ENCODE data around the gene GDPD3. TPM values are rescaled to one million over a fixed set of nuclear protein-coding genes. Genes with fewer than 3 reads are reported as not detected.

GDPD3 gene
- total RNA-seq, 2 experiments from 2014 or later, result 4.5 to 5.7 TPM

- peaks cover 11% of the 10 kb centered on the region for H3K36me3 Mint-ChIP-seq (ENCODE audit: low read depth)
- ATAC-seq, result no peak
- POLR2A ChIA-PET, result interaction anchor here (0.7 to 1.0 kb wide), 2 partner anchors 8 to 34 kb away, joined by 3 to 4 read pairs; no protein-coding TSS in a partner anchor
- CTCF ChIA-PET, result interaction anchor here (3.1 to 5.7 kb wide), 2 partner anchors 18 to 19 kb away, joined by 15 to 36 read pairs; partner anchors contain the start of gene TBX6
- TF ChIP-seq CTCF (IDR thresholded peaks at IDR 0.05), result no peak
- DNase-seq, result no peak
- no peak overlapping the region for H3K27ac Mint-ChIP-seq
- intact Hi-C loops (cut with micrococcal nuclease), result no loop called here
- no peaks in the 10 kb centered on the region for H3K9me3 Mint-ChIP-seq
- no peaks in the 10 kb centered on the region for H3K27me3 Mint-ChIP-seq
- peaks cover 6% of the 10 kb centered on the region for H3K4me1 Mint-ChIP-seq (ENCODE audit: low read depth)
- H3K4me3 Mint-ChIP-seq, result no peak overlapping the region
These were observed 2.7 kb downstream of the GDPD3 start for GRCh38 chr16:30110661-30111060.

DNA sequence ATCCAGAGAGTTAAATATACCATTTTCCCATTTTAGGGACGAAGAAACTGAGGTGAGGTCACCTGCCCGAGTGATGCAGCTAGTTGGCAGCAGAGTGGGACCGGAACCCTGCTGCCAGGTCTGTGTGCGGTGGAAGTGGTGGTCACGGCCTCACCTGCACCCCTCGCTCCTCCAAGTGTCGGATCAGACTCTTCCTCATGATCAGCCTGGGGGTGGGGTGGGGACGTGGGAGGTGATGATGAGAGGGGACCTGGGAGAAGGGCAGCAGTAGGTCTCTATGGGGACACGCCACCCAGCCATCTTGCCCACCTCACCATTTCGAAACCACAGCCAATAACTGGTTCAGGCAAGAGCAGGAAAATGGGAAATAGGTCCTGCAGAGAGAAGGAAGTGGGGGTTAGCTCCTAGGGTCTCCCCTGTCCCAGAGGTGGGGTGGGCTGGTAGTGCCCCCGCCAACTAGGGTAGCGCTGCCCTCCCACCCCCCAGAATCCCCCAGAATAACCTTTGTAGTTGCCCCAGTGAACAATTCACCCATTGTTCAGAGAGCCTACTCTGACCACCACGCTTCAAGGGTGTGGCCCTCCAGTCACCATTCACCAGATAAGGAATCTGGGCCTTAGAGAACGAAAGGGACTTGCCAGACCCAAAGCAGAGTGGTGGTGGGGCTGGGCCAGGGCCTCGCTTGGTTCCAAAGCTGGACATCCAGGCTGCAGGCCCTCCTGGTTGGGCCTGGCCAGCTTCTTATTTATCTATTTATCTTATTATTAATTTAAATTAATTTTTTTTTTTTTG, 5.1 kb downstream of the GDPD3 start:
- POLR2A ChIA-PET, result no interaction called here
- Mint-ChIP-seq H3K9me3 (no peaks in the 10 kb centered on the region), H3K4me1 (ENCODE audit: low read depth) (no peaks in the 10 kb centered on the region), H3K27me3 (no peaks in the 10 kb centered on the region), H3K4me3 (no peak overlapping the region), H3K27ac (no peak overlapping the region), H3K36me3 (ENCODE audit: low read depth) (peaks cover 16% of the 10 kb centered on the region)
- CTCF ChIA-PET, result interaction anchor here (1.1 kb wide), 1 partner anchor 35 kb away, joined by 3 read pairs; no protein-coding TSS in a partner anchor
- intact Hi-C loops (cut with micrococcal nuclease), result no loop called here
- TF ChIP-seq CTCF (IDR thresholded peaks at IDR 0.05), result no peak
- ATAC-seq, result no peak
- DNase-seq, result no peak

DNA sequence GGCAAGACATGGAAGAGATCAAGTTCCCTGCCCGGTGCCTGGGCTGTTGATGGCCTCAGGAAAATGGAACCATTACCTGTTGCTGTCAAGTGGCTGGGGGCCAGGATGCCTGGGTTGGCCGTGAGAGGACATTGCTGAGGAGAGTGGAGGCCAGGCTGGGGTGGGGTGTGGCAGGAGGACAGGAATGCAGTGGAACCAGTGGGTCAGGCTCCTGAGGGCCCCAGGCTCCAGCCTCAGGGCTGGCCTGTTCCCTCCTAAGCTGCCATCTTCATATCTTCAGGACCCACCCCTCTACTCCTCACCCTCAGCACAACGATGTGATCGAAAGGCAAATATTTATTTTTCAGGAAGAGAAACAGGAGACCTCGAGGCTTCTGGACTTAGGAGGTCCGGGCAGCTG, 8.8 kb downstream of the GDPD3 start:
- ATAC-seq, result no peak
- no peak overlapping the region for H3K4me3 Mint-ChIP-seq

GRCh38 chr16:30104090-30104489, 9.2 kb downstream of the GDPD3 start:
- H3K27me3 Mint-ChIP-seq, result no peaks in the 10 kb centered on the region
- ATAC-seq, result no peak
- ChIA-PET CTCF (interaction anchor here (3.5 to 3.8 kb wide), 2 partner anchors 9 to 11 kb away, joined by 17 to 21 read pairs; partner anchors contain the start of genes GDPD3 and TBX6), POLR2A (interaction anchor here (1.1 to 2.1 kb wide), 4 partner anchors 8 to 38 kb away, joined by 4 to 10 read pairs (median 6); partner anchors contain the start of gene TBX6)
- intact Hi-C loops (cut with micrococcal nuclease), result no loop called here
- H3K4me3 Mint-ChIP-seq, result no peak overlapping the region
- no peak for DNase-seq
- no peak for TF ChIP-seq CTCF (IDR thresholded peaks at IDR 0.05)
- no peak overlapping the region for H3K27ac Mint-ChIP-seq
- no peaks in the 10 kb centered on the region for H3K4me1 Mint-ChIP-seq (ENCODE audit: low read depth)
- H3K9me3 Mint-ChIP-seq, result no peaks in the 10 kb centered on the region
- H3K36me3 Mint-ChIP-seq (ENCODE audit: low read depth), result peaks cover 14% of the 10 kb centered on the region

More for the DNA sequence above, 8.8 kb downstream of the GDPD3 start:
- CTCF ChIA-PET, result interaction anchor here (3.5 to 3.8 kb wide), 2 partner anchors 8 to 12 kb away, joined by 17 to 21 read pairs; partner anchors contain the start of genes GDPD3 and TBX6
- intact Hi-C loops (cut with micrococcal nuclease), result no loop called here
- DNase-seq, result no peak
- no peaks in the 10 kb centered on the region for H3K9me3 Mint-ChIP-seq
- no peak overlapping the region for H3K27ac Mint-ChIP-seq
- no peaks in the 10 kb centered on the region for H3K4me1 Mint-ChIP-seq (ENCODE audit: low read depth)
- TF ChIP-seq CTCF (IDR thresholded peaks at IDR 0.05), result no peak
- H3K36me3 Mint-ChIP-seq (ENCODE audit: low read depth), result peaks cover 14% of the 10 kb centered on the region
- POLR2A ChIA-PET, result interaction anchor here (0.6 to 2.1 kb wide), 6 partner anchors 8 to 659 kb away, joined by 3 to 10 read pairs (median 5); partner anchors contain the start of genes GDPD3 and TBX6
- no peaks in the 10 kb centered on the region for H3K27me3 Mint-ChIP-seq
